Vagina (tissue), 2 donors: ENCODE data around the gene MX2. TPM values are rescaled to one million over a fixed set of nuclear protein-coding genes. Genes with fewer than 3 reads are reported as not detected.

Experiments used
- DNase-seq, 2 donors: peaks; one replicate each; pipeline ENCODE4 v3.0.0-alpha.2; 2017; ENCODE audit errors: extremely low spot score in 2 of 2
- H3K27ac ChIP-seq: fragments of 200-600 bp; sonication (generic); one replicate; pipeline ENCODE4 v1.5.1; 2019
- H3K27me3 ChIP-seq: fragments of 200-600 bp; sonication (generic); one replicate; pipeline ENCODE4 v1.5.1; 2019
- H3K36me3 ChIP-seq, 2 donors: fragments of 200-600 bp; sonication (generic); one replicate each; pipeline ENCODE4 v1.5.1; 2017 to 2019
- H3K4me1 ChIP-seq: fragments of 200-600 bp; sonication (generic); one replicate; pipeline ENCODE4 v1.5.1; 2019
- H3K4me3 ChIP-seq, 2 donors: fragments of 200-600 bp; sonication (generic); 1 replicate in 1 of 2; 2 replicates in 1 of 2; pipeline ENCODE4 v1.5.1; 2016 to 2019
- H3K9me3 ChIP-seq: fragments of 200-600 bp; sonication (generic); one replicate; pipeline ENCODE4 v1.5.1; 2019
- POLR2A ChIP-seq, 2 donors: fragments of 450-650 bp; IDR thresholded peaks; one replicate each; pipeline ENCODE4 v1.6.1; 2017; ENCODE audit warnings: antibody characterized with exemption in 2 of 2, mild to moderate bottlenecking in 2 of 2, moderate library complexity in 2 of 2
- POLR2AphosphoS5 ChIP-seq, 2 donors: sonication (generic); formaldehyde crosslinking; IDR thresholded peaks; one replicate each; pipeline ENCODE4 v1.9.0; 2017; ENCODE audit warnings: antibody characterized with exemption in 2 of 2, mild to moderate bottlenecking in 2 of 2, low read depth in 1 of 2; ENCODE audit not compliant: insufficient read depth in 1 of 2
- intact Hi-C: fragments of 100-400 bp; cut with DNase I; formaldehyde crosslinking; loops from one replicate; pipeline ENCODE4 v1.15.1; 2023
- total RNA-seq: library from RNA; depleted of rRNA; stranded (reverse); fragments of >200 nt; gene quantifications from one replicate; pipeline ENCODE4 v1.2.3, GENCODE V29; 2016
- TF ChIP-seq, protein P1 (sequence below), 3 experiments: fragments of 450-650 bp in 2 of 3; fragments of 200-600 bp in 1 of 3; sonication (generic) in 1 of 3; IDR thresholded peaks; one replicate each; pipeline ENCODE4 v1.5.1; 2017 to 2019; ENCODE audit warnings: antibody characterized with exemption in 3 of 3, mild to moderate bottlenecking in 2 of 3, moderate library complexity in 2 of 3

The MX2 gene
- total RNA-seq, 1 donor from 2014 or later = 13.5 TPM

DNA sequence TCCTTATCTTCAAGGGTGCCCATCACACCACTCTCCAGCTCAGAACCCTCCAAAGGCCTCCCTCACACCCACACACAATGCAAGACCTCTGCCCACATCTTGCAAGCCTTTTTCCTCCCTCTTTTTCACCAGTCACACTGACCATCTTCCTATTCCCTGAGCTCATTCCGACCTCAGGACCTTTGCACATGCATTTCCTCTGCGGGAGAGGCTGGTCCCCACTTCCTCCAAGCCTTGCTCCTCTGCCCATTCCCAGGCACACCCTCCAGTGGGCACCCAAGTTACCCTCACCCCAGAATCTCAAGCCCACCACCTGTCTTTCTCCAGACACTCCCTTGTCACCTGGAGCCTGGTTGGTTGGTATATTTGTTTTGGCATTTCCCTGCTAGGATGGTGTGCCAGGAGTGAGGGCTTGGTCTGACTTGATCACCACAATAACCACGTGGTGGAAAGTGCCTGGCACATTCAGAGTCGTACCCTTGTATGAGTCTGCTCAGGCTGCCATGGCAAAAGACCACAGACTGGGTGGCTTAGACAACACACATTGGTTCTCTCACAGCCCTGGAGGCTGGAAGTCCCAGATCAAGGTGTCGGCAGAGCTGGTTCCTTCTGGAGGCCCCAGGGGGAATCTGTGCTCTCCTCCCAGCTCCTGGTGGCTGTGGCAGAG, 13.2 kb downstream of the MX2 start:
- TF ChIP-seq POLR2AphosphoS5 (IDR thresholded peaks at IDR 0.05; ENCODE audit: insufficient read depth in 1 of 2, low read depth in 1 of 2) (no peak), POLR2A (IDR thresholded peaks at IDR 0.05) (no peak)
- TF ChIP-seq, protein P1, sequence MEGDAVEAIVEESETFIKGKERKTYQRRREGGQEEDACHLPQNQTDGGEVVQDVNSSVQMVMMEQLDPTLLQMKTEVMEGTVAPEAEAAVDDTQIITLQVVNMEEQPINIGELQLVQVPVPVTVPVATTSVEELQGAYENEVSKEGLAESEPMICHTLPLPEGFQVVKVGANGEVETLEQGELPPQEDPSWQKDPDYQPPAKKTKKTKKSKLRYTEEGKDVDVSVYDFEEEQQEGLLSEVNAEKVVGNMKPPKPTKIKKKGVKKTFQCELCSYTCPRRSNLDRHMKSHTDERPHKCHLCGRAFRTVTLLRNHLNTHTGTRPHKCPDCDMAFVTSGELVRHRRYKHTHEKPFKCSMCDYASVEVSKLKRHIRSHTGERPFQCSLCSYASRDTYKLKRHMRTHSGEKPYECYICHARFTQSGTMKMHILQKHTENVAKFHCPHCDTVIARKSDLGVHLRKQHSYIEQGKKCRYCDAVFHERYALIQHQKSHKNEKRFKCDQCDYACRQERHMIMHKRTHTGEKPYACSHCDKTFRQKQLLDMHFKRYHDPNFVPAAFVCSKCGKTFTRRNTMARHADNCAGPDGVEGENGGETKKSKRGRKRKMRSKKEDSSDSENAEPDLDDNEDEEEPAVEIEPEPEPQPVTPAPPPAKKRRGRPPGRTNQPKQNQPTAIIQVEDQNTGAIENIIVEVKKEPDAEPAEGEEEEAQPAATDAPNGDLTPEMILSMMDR (IDR thresholded peaks at IDR 0.05) = no peak
- H3K27me3 ChIP-seq = no peaks in the 10 kb centered on the region
- peaks cover 0 to 11% of the 10 kb centered on the region in 2 donors for H3K36me3 ChIP-seq
- no peak overlapping the region for H3K4me3 ChIP-seq
- DNase-seq = no peak
- peaks cover 8% of the 10 kb centered on the region for H3K4me1 ChIP-seq
- intact Hi-C loops = no loop called here
- H3K9me3 ChIP-seq = no peaks in the 10 kb centered on the region
- H3K27ac ChIP-seq = no peak overlapping the region

- TF ChIP-seq, protein P1 (IDR thresholded peaks at IDR 0.05) = no peak
- TF ChIP-seq POLR2A (IDR thresholded peaks at IDR 0.05) = no peak
- TF ChIP-seq POLR2AphosphoS5 (IDR thresholded peaks at IDR 0.05; ENCODE audit: insufficient read depth in 1 of 2, low read depth in 1 of 2) = no peak
- H3K4me3 ChIP-seq = no peak overlapping the region
- peaks cover 0 to 20% of the 10 kb centered on the region in 2 donors for H3K36me3 ChIP-seq
- no peaks in the 10 kb centered on the region for H3K9me3 ChIP-seq
- no peak overlapping the region for H3K27ac ChIP-seq
- no peaks in the 10 kb centered on the region for H3K4me1 ChIP-seq
- intact Hi-C loops = no loop called here
- no peaks in the 10 kb centered on the region for H3K27me3 ChIP-seq
- DNase-seq = no peak
Observed at GRCh38 chr21:41375875-41376274, 14.0 kb downstream of the MX2 start.

DNA sequence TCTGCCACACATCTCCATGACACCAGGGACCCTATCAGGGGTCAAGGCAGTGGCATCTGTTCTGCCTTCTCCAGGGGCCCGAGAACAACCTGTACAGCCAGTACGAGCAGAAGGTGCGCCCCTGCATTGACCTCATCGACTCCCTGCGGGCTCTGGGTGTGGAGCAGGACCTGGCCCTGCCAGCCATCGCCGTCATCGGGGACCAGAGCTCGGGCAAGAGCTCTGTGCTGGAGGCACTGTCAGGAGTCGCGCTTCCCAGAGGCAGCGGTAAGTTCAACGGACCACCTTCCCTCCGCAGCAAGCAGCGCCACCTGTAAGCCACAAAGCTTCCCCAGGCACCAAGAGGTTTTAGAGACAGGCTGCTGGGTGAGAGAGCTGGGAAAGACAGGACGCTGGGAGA, 15.9 kb downstream of the MX2 start:
- intact Hi-C loops = no loop called here
- H3K36me3 ChIP-seq = peaks cover 0 to 32% of the 10 kb centered on the region in 2 donors
- TF ChIP-seq POLR2A (IDR thresholded peaks at IDR 0.05) (no peak), POLR2AphosphoS5 (IDR thresholded peaks at IDR 0.05; ENCODE audit: insufficient read depth in 1 of 2, low read depth in 1 of 2) (no peak)
- TF ChIP-seq, protein P1 (IDR thresholded peaks at IDR 0.05) = no peak
- H3K4me1 ChIP-seq = no peaks in the 10 kb centered on the region
- no peak overlapping the region for H3K4me3 ChIP-seq
- DNase-seq = no peak
- no peaks in the 10 kb centered on the region for H3K9me3 ChIP-seq
- H3K27me3 ChIP-seq = no peaks in the 10 kb centered on the region
- H3K27ac ChIP-seq = no peak overlapping the region

DNA sequence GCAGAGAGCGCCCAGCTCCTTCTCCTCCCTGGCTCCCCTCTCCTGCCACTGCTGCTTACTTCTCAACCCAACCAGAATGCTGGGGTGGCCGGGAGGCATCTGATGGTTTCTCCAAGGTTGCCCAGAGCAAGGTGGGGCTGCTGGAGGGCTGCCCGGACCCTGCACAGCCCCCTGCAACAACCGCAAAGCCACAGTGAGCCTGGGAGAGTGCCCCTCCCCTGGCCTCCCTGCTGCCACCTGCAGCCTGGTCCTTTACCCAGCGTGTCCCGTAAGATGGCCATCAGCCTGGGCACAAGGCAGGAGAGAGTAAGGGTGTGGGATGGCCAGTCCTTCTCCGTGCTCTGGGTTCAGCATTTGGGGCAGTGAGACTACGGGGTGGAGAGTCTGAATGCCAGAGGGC, 17.0 kb downstream of the MX2 start:
- Histone ChIP-seq H3K27ac (no peak overlapping the region), H3K4me3 (no peak overlapping the region), H3K27me3 (no peaks in the 10 kb centered on the region), H3K4me1 (no peaks in the 10 kb centered on the region), H3K9me3 (no peaks in the 10 kb centered on the region), H3K36me3 (peaks cover 0 to 35% of the 10 kb centered on the region in 2 donors)
- intact Hi-C loops = no loop called here
- no peak for DNase-seq
- TF ChIP-seq, protein P1 (IDR thresholded peaks at IDR 0.05) = no peak
- TF ChIP-seq POLR2AphosphoS5 (IDR thresholded peaks at IDR 0.05; ENCODE audit: insufficient read depth in 1 of 2, low read depth in 1 of 2) (no peak), POLR2A (IDR thresholded peaks at IDR 0.05) (no peak)

DNA sequence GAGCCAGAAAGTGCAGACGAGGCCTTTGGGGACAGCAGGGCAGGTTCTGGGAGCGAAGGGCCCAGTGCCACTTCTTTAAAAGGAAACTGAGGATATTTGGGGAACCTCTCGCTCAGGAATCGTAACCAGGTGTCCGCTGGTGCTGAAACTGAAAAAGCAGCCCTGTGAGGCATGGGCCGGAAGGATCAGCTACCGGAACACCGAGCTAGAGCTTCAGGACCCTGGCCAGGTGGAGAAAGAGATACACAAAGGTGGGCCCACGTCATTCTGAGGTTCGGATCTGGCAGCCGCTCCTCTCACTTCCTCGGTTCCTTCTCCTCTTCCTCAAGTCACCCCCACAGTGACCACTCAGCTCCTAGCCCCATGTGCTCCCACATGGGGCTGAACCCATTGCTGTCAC, 18.1 kb downstream of the MX2 start:
- Histone ChIP-seq H3K4me1 (no peaks in the 10 kb centered on the region), H3K4me3 (no peak overlapping the region), H3K27ac (no peak overlapping the region), H3K9me3 (no peaks in the 10 kb centered on the region), H3K36me3 (peaks cover 0 to 35% of the 10 kb centered on the region in 2 donors), H3K27me3 (no peaks in the 10 kb centered on the region)
- TF ChIP-seq POLR2AphosphoS5 (IDR thresholded peaks at IDR 0.05; ENCODE audit: insufficient read depth in 1 of 2, low read depth in 1 of 2) = no peak
- TF ChIP-seq POLR2A (IDR thresholded peaks at IDR 0.05) = no peak
- TF ChIP-seq, protein P1 (IDR thresholded peaks at IDR 0.05) = no peak
- no peak for DNase-seq
- intact Hi-C loops = no loop called here
